Suprapubic skin (tissue), 3 donors: Measurements from ENCODE around the gene TPD52L1.
A peak's percentile ranks its signal among the peaks of the same experiment; 100 is the strongest.

ENCODE experiments used
- POLR2AphosphoS5 ChIP-seq, 3 donors: sonication (generic); formaldehyde crosslinking; IDR thresholded peaks; one replicate each; pipeline ENCODE4 v1.6.1; 2017; ENCODE audit warnings: antibody characterized with exemption in 3 of 3
- TF ChIP-seq, protein P1 (sequence below), 2 donors: fragments of 200-600 bp in 1 of 2; fragments of 450-650 bp in 1 of 2; sonication (generic) in 1 of 2; IDR thresholded peaks; one replicate each; pipeline ENCODE4 v1.5.1; 2016 to 2019; ENCODE audit warnings: antibody characterized with exemption in 2 of 2, mild to moderate bottlenecking in 1 of 2, moderate library complexity in 1 of 2

DNA sequence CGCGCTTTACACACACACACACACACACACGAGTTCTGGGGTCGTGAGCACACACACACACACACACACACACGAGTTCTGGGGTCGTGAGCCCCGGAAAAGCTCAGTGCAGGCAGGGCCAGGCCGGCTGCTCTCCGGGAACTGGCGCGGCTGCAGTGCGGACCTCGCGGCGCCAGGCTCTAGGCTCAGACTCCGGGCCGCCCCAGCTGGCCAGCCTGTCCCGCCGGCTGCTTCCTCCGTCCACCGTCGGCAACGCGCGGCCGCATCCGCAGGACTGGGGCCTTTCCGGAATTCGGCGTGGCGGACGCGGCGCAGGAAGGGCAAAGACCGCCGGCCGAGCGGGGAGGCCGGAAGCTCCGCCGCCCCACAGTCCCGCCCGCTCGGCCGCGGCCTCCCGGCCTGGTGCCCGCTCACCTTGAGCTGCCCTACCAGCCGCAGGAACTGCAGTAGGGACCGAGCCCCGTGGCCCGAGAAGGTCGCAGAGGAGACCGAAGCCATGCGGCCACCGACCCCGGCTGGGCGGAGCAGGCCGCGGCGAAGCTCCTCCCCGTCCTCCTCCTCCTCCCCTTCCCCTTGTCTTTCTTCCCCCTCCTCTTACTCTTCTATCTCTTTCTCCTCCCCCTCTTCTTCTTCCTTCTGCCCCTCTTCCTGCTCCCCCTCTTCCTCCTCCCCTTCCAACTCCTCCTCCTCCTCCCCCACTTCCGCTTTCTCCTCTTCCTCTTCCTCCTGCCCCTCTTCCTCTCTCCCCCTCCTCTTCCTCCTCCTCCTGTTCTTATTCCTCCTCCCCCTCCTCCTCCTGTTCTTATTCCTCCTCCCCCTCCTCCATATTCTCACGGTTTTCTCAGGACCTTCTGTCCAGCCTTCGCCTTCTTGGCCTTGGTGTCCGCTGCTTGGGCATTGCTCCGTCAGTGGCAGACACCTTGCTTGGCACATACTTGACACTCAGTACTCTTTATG, 148.1 kb downstream of the TPD52L1 start, which contains the start of gene HDDC2:
- TF ChIP-seq, protein P1, sequence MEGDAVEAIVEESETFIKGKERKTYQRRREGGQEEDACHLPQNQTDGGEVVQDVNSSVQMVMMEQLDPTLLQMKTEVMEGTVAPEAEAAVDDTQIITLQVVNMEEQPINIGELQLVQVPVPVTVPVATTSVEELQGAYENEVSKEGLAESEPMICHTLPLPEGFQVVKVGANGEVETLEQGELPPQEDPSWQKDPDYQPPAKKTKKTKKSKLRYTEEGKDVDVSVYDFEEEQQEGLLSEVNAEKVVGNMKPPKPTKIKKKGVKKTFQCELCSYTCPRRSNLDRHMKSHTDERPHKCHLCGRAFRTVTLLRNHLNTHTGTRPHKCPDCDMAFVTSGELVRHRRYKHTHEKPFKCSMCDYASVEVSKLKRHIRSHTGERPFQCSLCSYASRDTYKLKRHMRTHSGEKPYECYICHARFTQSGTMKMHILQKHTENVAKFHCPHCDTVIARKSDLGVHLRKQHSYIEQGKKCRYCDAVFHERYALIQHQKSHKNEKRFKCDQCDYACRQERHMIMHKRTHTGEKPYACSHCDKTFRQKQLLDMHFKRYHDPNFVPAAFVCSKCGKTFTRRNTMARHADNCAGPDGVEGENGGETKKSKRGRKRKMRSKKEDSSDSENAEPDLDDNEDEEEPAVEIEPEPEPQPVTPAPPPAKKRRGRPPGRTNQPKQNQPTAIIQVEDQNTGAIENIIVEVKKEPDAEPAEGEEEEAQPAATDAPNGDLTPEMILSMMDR (IDR thresholded peaks at IDR 0.05), result no peak
- TF ChIP-seq POLR2AphosphoS5 (IDR thresholded peaks at IDR 0.05), result peak in 1 of 3 donors; percentile 72
